Activated T-helper 2 cell treated with anti-CD3 and anti-CD28 coated beads, Interferon-gamma antibody, Interleukin-2, Interleukin-4, amounts not matched to agents 10 μg/mL and 5 μg/mL and 100 μg/mL, durations not matched to agents 14 hours and 24 hours and 36 hours (primary cell): Measurements from ENCODE around the gene UBE2N. TPM values are rescaled to one million over a fixed set of nuclear protein-coding genes. Genes with fewer than 3 reads are reported as not detected.
"Not testable (repeated sequence)": the region's sequence is repeated elsewhere in the genome, so short reads cannot be mapped to it uniquely, and the experiment has no call there.

Experiments used
- DNase-seq: peaks from one replicate; pipeline ENCODE4 v3.0.0; 2021; ENCODE audit warnings: low spot score
- H3K27ac Mint-ChIP-seq: one replicate; pipeline ENCODE4 v1.8.0; 2021; ENCODE audit warnings: mixed read lengths
- H3K27me3 Mint-ChIP-seq: one replicate; pipeline ENCODE4 v1.8.0; 2021; ENCODE audit warnings: low read depth, mixed read lengths
- H3K36me3 Mint-ChIP-seq: one replicate; pipeline ENCODE4 v1.8.0; 2021; ENCODE audit warnings: low read depth, mixed read lengths
- H3K4me1 Mint-ChIP-seq: one replicate; pipeline ENCODE4 v1.8.0; 2021; ENCODE audit warnings: low read depth, mixed read lengths
- H3K4me3 Mint-ChIP-seq: one replicate; pipeline ENCODE4 v1.8.0; 2021; ENCODE audit warnings: low read depth, mild to moderate bottlenecking, moderate library complexity, mixed read lengths
- H3K9me3 Mint-ChIP-seq: one replicate; pipeline ENCODE4 v1.8.0; 2021; ENCODE audit warnings: mixed read lengths
- intact Hi-C: fragments of 100-400 bp; cut with micrococcal nuclease; formaldehyde crosslinking; loops from one replicate; pipeline ENCODE4 v1.15.1; 2023
- total RNA-seq: library from RNA; stranded (reverse); gene quantifications from 2 replicates; pipeline ENCODE4 v1.2.3, GENCODE V29; 2022

UBE2N gene
- total RNA-seq, 1 donor from 2014 or later = 258 TPM

GRCh38 chr12:93403988-93404803, 37.6 kb downstream of the UBE2N start:
- intact Hi-C loops = no loop called here
- H3K27ac Mint-ChIP-seq = peak overlapping the region; percentile 24
- no peaks in the 10 kb centered on the region for H3K27me3 Mint-ChIP-seq
- H3K4me1 Mint-ChIP-seq = peaks cover 29% of the 10 kb centered on the region
- H3K4me3 Mint-ChIP-seq = no peak overlapping the region
- no peaks in the 10 kb centered on the region for H3K9me3 Mint-ChIP-seq
- H3K36me3 Mint-ChIP-seq = peaks cover 59% of the 10 kb centered on the region
- no peak for DNase-seq

- H3K4me1 Mint-ChIP-seq = peaks cover 14% of the 10 kb centered on the region
- peak overlapping the region; percentile 17 for H3K27ac Mint-ChIP-seq
- H3K4me3 Mint-ChIP-seq = no peak overlapping the region
- intact Hi-C loops = no loop called here
- no peaks in the 10 kb centered on the region for H3K9me3 Mint-ChIP-seq
- H3K36me3 Mint-ChIP-seq = peaks cover 57% of the 10 kb centered on the region
- no peak for DNase-seq
- no peaks in the 10 kb centered on the region for H3K27me3 Mint-ChIP-seq
Measured at GRCh38 chr12:93402333-93403311, 39.1 kb downstream of the UBE2N start.

GRCh38 chr12:93399183-93399863, 42.4 kb downstream of the UBE2N start:
- H3K9me3 Mint-ChIP-seq, DNase-seq, H3K27me3 Mint-ChIP-seq, intact Hi-C loops, H3K27ac Mint-ChIP-seq, H3K4me3 Mint-ChIP-seq, H3K4me1 Mint-ChIP-seq: not testable (repeated sequence)
- H3K36me3 Mint-ChIP-seq = peaks cover 51% of the 10 kb centered on the region

- H3K27ac Mint-ChIP-seq = no peak overlapping the region
- H3K4me1 Mint-ChIP-seq = peaks cover 3% of the 10 kb centered on the region
- no peak overlapping the region for H3K4me3 Mint-ChIP-seq
- no peaks in the 10 kb centered on the region for H3K27me3 Mint-ChIP-seq
- DNase-seq = no peak
- H3K9me3 Mint-ChIP-seq = no peaks in the 10 kb centered on the region
- intact Hi-C loops = loop anchor here (2.0 kb wide), 1 partner anchor 373 kb away; no protein-coding TSS in a partner anchor
- H3K36me3 Mint-ChIP-seq = peaks cover 34% of the 10 kb centered on the region
Measured at GRCh38 chr12:93397412-93397811, 44.3 kb downstream of the UBE2N start.

GRCh38 chr12:93393425-93393824, 48.3 kb downstream of the UBE2N start:
- intact Hi-C loops = no loop called here
- Mint-ChIP-seq H3K4me1 (peaks cover 19% of the 10 kb centered on the region), H3K36me3 (peaks cover 45% of the 10 kb centered on the region), H3K9me3 (no peaks in the 10 kb centered on the region), H3K27ac (no peak overlapping the region), H3K4me3 (no peak overlapping the region), H3K27me3 (no peaks in the 10 kb centered on the region)
- no peak for DNase-seq

GRCh38 chr12:93390549-93391297, 51.0 kb downstream of the UBE2N start:
- no peak overlapping the region for H3K4me3 Mint-ChIP-seq

GRCh38 chr12:93390031-93390430, 51.7 kb downstream of the UBE2N start:
- intact Hi-C loops = no loop called here
- Mint-ChIP-seq H3K9me3 (no peaks in the 10 kb centered on the region), H3K27me3 (no peaks in the 10 kb centered on the region), H3K36me3 (peaks cover 46% of the 10 kb centered on the region), H3K4me3 (no peak overlapping the region), H3K4me1 (peaks cover 34% of the 10 kb centered on the region), H3K27ac (no peak overlapping the region)
- no peak for DNase-seq

More at GRCh38 chr12:93390549-93391297, 51.0 kb downstream of the UBE2N start:
- H3K4me1 Mint-ChIP-seq = peaks cover 31% of the 10 kb centered on the region
- no peak for DNase-seq
- no peaks in the 10 kb centered on the region for H3K27me3 Mint-ChIP-seq
- no peaks in the 10 kb centered on the region for H3K9me3 Mint-ChIP-seq
- peaks cover 41% of the 10 kb centered on the region for H3K36me3 Mint-ChIP-seq
- no peak overlapping the region for H3K27ac Mint-ChIP-seq
- intact Hi-C loops = no loop called here

GRCh38 chr12:93387780-93388179, 54.0 kb downstream of the UBE2N start:
- Mint-ChIP-seq H3K4me3 (no peak overlapping the region), H3K4me1 (peaks cover 41% of the 10 kb centered on the region), H3K36me3 (peaks cover 55% of the 10 kb centered on the region), H3K27ac (peak overlapping the region; percentile 72), H3K27me3 (no peaks in the 10 kb centered on the region), H3K9me3 (no peaks in the 10 kb centered on the region)
- DNase-seq = no peak
- intact Hi-C loops = loop anchor here (1.0 to 2.0 kb wide), 2 partner anchors 289 to 397 kb away; no protein-coding TSS in a partner anchor

GRCh38 chr12:93381976-93382437, 59.7 kb downstream of the UBE2N start:
- H3K27ac Mint-ChIP-seq = not testable (repeated sequence)
- H3K4me1 Mint-ChIP-seq = peaks cover 32% of the 10 kb centered on the region
- intact Hi-C loops = loop anchor here (2.0 kb wide), 1 partner anchor 35 kb away; no protein-coding TSS in a partner anchor

GRCh38 chr12:93381161-93381975, 60.4 kb downstream of the UBE2N start:
- peak overlapping the region; percentile 100 for H3K4me3 Mint-ChIP-seq
- H3K27ac Mint-ChIP-seq = no peak overlapping the region
- H3K9me3 Mint-ChIP-seq = no peaks in the 10 kb centered on the region
- intact Hi-C loops = loop anchor here (2.0 kb wide), 1 partner anchor 35 kb away; no protein-coding TSS in a partner anchor
- H3K27me3 Mint-ChIP-seq = no peaks in the 10 kb centered on the region
- DNase-seq = no peak
- H3K36me3 Mint-ChIP-seq = peaks cover 49% of the 10 kb centered on the region
- peaks cover 38% of the 10 kb centered on the region for H3K4me1 Mint-ChIP-seq

More at GRCh38 chr12:93381976-93382437, 59.7 kb downstream of the UBE2N start:
- not testable (repeated sequence) for H3K27me3 Mint-ChIP-seq, DNase-seq, H3K9me3 Mint-ChIP-seq
- peak overlapping the region; percentile 100 for H3K4me3 Mint-ChIP-seq
- H3K36me3 Mint-ChIP-seq = peaks cover 51% of the 10 kb centered on the region

GRCh38 chr12:93380480-93381121, 61.1 kb downstream of the UBE2N start:
- Mint-ChIP-seq H3K4me1 (peaks cover 40% of the 10 kb centered on the region), H3K9me3 (no peaks in the 10 kb centered on the region), H3K27me3 (no peaks in the 10 kb centered on the region), H3K36me3 (peaks cover 49% of the 10 kb centered on the region), H3K27ac (peak overlapping the region; percentile 100), H3K4me3 (peak overlapping the region; percentile 100)
- no peak for DNase-seq
- intact Hi-C loops = loop anchor here (1.0 to 2.0 kb wide), 2 partner anchors 9 to 36 kb away; no protein-coding TSS in a partner anchor
